ENCODE results near the gene TREML2.

GRCh38 chr6:41184761-41185160, 16.2 kb downstream of the TREML2 start:
- TF ChIP-seq CTCF (IDR thresholded peaks at IDR 0.05; ENCODE audit: low read depth, low read length) (no peak), EZH2phosphoT487 (IDR thresholded peaks at IDR 0.05; ENCODE audit: low read depth) (no peak)
